T-helper 17 cell (primary cell): ENCODE measurements around the gene MCF2L. TPM values are rescaled to one million over a fixed set of nuclear protein-coding genes. Genes with fewer than 3 reads are reported as not detected.

Source experiments
- ATAC-seq: fragments of 150-1000 bp; cut with Tn5 transposase; 2 replicates; pipeline ENCODE4 v1.10.0; 2021; ENCODE audit warnings: mild to moderate bottlenecking, moderate library complexity
- DNase-seq, 3 donors: peaks; one replicate each; pipeline versions ENCODE4 v3.0.0 to v3.0.0-alpha.2; 2020 to 2021
- H3K9me3 ChIP-seq: one replicate; pipeline ENCODE4 v1.7.0; 2013; ENCODE audit warnings: low read length, mild to moderate bottlenecking; ENCODE audit not compliant: control insufficient read depth, poor library complexity, severe bottlenecking
- H3K27ac Mint-ChIP-seq: one replicate; pipeline ENCODE4 v1.8.0; 2022; ENCODE audit warnings: mild to moderate bottlenecking, moderate library complexity, mixed read lengths
- H3K27me3 Mint-ChIP-seq: one replicate; pipeline ENCODE4 v1.8.0; 2022; ENCODE audit warnings: mixed read lengths
- H3K36me3 Mint-ChIP-seq: one replicate; pipeline ENCODE4 v1.8.0; 2022; ENCODE audit warnings: low read depth, mixed read lengths
- H3K4me1 Mint-ChIP-seq: one replicate; pipeline ENCODE4 v1.8.0; 2022; ENCODE audit warnings: mild to moderate bottlenecking, mixed read lengths
- H3K4me3 Mint-ChIP-seq: one replicate; pipeline ENCODE4 v1.8.0; 2022; ENCODE audit warnings: mild to moderate bottlenecking, moderate library complexity, mixed read lengths
- total RNA-seq, 4 donors: library from RNA in 2 of 4; stranded (reverse) in 2 of 4; gene quantifications; one replicate each; pipeline ENCODE4 v1.2.3 and lab custom pipeline; 2022 to 2026

MCF2L gene
- total RNA-seq, 2 donors from 2014 or later: 9.7 to 13.2 TPM

DNA sequence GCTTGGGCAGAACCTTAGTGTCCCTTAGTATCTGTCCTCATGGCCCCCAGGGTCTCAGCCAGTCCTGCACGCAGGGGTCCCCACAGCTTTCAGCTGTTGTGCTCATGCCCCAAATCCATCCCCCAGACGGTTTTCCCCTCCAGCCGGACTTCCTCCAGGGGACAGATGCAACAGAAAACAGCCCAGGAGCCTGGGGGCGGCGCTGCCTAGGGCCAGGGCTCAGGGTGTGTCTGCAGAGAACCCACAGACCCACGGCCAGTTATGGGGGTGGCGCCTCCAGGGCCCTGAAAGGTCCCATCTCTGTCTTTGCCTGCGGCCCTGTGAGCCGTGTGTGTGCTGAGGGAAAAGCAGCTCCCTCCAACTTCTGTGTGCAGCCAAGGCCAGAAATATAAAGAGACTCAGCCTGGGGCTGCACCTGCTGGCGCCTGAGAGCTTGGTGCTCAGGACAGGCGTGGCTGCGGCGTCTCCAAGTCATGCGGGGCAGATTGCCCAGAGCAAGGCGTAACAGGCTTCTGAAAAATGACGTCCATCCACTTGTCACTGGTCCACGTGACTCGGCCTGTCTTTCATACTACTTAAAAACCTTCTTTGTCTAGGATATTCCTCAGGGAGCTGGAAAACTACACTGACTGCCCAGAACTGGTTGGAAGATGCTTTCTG lies 114.5 kb downstream of the MCF2L start:
- H3K9me3 ChIP-seq: no peaks in the 10 kb centered on the region
- DNase-seq (no peak), ATAC-seq (no peak)
- Mint-ChIP-seq H3K4me3 (no peak overlapping the region), H3K27ac (no peak overlapping the region), H3K27me3 (no peaks in the 10 kb centered on the region), H3K4me1 (peaks cover 2% of the 10 kb centered on the region), H3K36me3 (peaks cover 2% of the 10 kb centered on the region)

DNA sequence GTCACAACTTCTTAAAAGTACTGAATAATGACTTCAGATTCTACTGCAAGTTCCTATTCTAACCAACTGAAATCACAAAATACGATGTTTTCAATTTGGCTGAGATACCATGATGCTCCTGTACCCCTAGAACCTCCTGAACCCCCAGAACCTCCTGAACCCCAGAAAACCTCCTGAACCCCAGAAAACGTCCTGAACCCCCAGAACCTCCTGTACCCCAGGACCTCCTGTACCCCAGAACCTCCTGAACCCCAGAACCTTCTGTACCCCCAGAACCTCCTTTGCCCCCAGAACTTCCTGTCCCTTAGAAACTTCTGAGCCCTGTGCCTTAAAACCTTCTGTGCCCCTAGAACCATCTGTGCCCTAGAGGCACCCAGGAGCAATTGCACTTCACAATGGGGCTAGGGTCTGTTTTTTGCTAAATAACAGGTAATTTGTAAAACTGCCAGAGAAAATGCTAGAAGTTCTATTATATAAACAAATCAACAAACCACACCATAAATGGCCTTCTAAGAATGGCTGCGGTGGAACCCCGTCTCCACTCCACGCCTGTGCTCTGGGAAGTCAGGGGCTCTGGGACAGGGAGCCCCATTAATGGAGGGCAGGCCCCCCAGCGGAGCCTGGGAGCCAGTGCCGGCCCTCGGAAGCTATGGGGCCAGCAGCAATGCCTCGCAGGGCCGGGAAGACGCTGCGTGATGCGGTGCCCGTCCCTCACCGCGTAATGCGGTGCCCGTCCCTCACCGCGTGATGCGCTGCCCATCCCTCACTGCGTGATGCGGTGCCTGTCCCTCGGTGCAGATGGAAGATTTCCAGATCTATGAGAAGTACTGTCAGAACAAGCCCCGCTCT lies 115.3 kb downstream of the MCF2L start:
- Mint-ChIP-seq H3K27ac (no peak overlapping the region), H3K27me3 (no peaks in the 10 kb centered on the region), H3K4me3 (no peak overlapping the region), H3K4me1 (peaks cover 1% of the 10 kb centered on the region), H3K36me3 (peaks cover 4% of the 10 kb centered on the region)
- no peaks in the 10 kb centered on the region for H3K9me3 ChIP-seq
- no peak for DNase-seq
- ATAC-seq: no peak

DNA sequence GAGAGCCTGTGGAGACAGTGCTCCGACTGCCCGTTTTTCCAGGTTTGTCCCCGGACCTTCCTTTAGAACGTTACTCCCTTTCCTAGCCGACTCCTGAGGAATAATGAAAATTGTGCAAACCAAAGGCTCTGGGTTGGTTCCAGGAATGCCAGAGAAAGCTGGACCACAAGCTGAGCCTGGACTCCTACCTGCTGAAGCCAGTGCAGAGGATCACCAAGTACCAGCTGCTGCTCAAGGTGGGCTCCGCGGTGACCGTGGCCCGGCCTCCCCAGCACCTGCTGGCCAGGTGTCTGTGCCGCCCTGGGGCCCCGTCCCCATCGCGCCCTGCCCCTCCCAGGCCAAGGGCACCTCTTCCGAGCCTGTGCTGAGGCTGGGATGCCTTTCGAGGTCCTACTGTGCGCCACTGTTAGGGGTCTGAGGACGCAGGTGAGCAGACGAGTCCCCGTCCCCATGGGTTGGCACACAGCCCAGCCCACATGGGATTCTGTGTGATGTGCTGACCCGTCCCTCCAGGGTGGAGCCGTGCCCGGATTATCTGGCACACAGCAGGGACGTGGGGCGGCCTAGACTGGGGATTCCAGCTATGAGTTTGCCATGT lies 116.0 kb downstream of the MCF2L start:
- Mint-ChIP-seq H3K27ac (no peak overlapping the region), H3K27me3 (no peaks in the 10 kb centered on the region), H3K36me3 (peaks cover 2% of the 10 kb centered on the region), H3K4me3 (no peak overlapping the region), H3K4me1 (no peaks in the 10 kb centered on the region)
- ATAC-seq (no peak), DNase-seq (no peak)
- H3K9me3 ChIP-seq: no peaks in the 10 kb centered on the region

- Mint-ChIP-seq H3K27ac (no peak overlapping the region), H3K36me3 (peaks cover 2% of the 10 kb centered on the region), H3K4me3 (no peak overlapping the region), H3K4me1 (no peaks in the 10 kb centered on the region), H3K27me3 (no peaks in the 10 kb centered on the region)
- no peak for ATAC-seq
- DNase-seq: no peak
- no peaks in the 10 kb centered on the region for H3K9me3 ChIP-seq
Observed at GRCh38 chr13:113086031-113086750, 117.2 kb downstream of the MCF2L start.

- Mint-ChIP-seq H3K36me3 (peaks cover 2% of the 10 kb centered on the region), H3K27me3 (no peaks in the 10 kb centered on the region), H3K27ac (no peak overlapping the region), H3K4me3 (no peak overlapping the region), H3K4me1 (no peaks in the 10 kb centered on the region)
- H3K9me3 ChIP-seq: no peaks in the 10 kb centered on the region
- DNase-seq (no peak), ATAC-seq (no peak)
Observed at GRCh38 chr13:113086991-113087922, 118.2 kb downstream of the MCF2L start.

DNA sequence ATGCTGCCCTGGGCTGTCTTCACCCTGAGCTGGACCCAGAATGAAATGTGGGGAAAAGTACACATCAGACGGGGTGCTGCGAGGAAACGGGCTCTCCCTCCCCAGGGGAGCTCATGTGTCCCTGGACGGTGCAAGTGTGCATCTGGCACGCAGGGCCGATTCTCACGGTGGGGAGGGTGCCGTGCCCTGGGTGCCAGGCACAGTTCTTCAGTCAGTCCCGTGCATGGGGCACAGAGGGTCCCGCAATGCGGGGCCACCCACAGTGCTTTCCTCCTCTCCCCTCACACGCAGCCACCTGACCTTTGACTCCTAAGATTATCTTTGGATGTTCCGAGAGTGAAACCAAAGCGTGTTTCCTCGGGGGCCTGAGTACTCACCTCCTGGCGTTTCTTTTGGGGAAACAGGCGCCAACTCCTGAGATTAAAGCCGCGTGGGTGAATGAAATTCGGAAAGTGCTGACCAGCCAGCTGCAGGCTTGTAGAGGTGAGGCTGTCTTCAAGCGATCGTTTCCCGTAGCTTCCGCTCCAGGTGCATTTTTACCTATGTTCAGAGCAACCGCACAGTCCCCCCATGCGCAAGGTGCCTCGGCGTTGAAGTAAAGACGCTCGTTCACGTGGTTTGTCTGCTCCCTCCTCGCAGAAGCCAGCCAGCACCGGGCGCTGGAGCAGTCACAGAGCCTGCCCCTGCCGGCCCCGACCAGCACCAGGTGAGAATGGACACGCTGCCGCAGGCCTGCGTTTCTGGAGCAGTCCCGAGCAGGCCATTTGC lies 119.1 kb downstream of the MCF2L start:
- no peak for ATAC-seq
- Mint-ChIP-seq H3K27me3 (no peaks in the 10 kb centered on the region), H3K4me1 (no peaks in the 10 kb centered on the region), H3K36me3 (peaks cover 2% of the 10 kb centered on the region), H3K27ac (no peak overlapping the region), H3K4me3 (no peak overlapping the region)
- no peak for DNase-seq
- H3K9me3 ChIP-seq: no peaks in the 10 kb centered on the region

GRCh38 chr13:113088691-113089020 lies 119.6 kb downstream of the MCF2L start:
- ATAC-seq (no peak), DNase-seq (no peak)
- Mint-ChIP-seq H3K36me3 (peaks cover 2% of the 10 kb centered on the region), H3K27me3 (no peaks in the 10 kb centered on the region), H3K4me1 (no peaks in the 10 kb centered on the region), H3K4me3 (no peak overlapping the region), H3K27ac (no peak overlapping the region)
- H3K9me3 ChIP-seq: no peaks in the 10 kb centered on the region

DNA sequence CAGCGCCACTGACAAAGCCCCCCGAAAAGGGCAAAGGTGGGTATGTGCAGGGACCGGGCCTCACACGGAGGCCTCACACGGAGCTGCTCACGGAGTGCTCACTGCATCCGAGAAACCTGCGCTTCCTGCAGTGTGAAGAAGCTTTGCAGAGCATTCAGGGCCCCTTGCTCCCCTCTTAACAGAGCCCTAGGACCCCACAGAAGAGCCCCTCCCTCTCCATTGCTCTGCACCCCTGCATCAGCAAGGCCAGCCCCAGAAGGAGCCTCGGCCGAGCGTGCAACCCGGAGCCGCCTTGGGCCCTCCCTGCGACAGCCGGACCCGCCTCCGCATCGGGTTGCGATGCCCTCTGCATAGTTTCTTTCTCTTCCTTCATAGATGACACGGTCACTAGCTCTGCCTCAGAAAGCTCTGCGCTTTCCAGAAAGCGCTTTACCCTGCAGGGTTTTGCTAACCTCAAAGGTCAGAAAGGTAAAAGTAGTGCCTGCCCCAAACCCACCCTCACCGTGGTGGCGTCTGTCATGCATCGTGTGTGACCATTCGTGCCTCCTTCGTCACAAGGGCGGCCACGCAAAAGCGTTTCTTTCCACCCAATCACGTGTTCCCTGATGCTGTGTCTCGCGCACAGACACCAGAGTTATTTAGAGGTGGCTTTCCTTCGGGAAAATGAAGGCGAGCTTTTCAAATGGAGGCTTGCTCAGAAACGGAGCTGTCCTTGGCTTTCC lies 120.8 kb downstream of the MCF2L start:
- H3K4me1 Mint-ChIP-seq: no peaks in the 10 kb centered on the region
- peaks cover 2% of the 10 kb centered on the region for H3K36me3 Mint-ChIP-seq
- no peak for DNase-seq
- no peaks in the 10 kb centered on the region for H3K9me3 ChIP-seq
- no peak for ATAC-seq
- H3K4me3 Mint-ChIP-seq: no peak overlapping the region
- H3K27me3 Mint-ChIP-seq: no peaks in the 10 kb centered on the region
- H3K27ac Mint-ChIP-seq: no peak overlapping the region

GRCh38 chr13:113090415-113090770 lies 121.4 kb downstream of the MCF2L start:
- Mint-ChIP-seq H3K4me3 (no peak overlapping the region), H3K36me3 (peaks cover 4% of the 10 kb centered on the region), H3K27ac (no peak overlapping the region), H3K4me1 (no peaks in the 10 kb centered on the region), H3K27me3 (no peaks in the 10 kb centered on the region)
- no peak for ATAC-seq
- DNase-seq: no peak
- H3K9me3 ChIP-seq: no peaks in the 10 kb centered on the region

DNA sequence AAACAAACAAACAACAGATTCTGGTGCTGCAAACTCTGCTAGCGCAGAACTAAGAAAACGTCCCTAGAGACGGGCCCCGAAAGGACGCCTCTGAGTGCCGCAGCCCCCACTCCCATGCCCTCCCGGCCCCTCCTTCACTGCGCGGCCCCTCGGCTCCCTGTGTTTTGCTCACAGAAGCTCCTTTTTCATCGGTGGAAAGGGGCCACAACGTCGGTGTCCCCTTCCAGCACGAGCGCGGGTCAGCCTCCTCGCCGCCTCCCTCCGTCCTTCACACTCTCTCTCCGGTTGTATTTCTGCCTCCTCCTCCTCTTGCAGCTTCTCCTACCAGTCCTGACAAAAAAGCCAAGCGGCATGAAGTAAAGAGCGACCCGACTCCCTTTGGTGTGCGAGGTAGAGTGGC lies 121.8 kb downstream of the MCF2L start:
- H3K27ac Mint-ChIP-seq: no peak overlapping the region
- H3K27me3 Mint-ChIP-seq: no peaks in the 10 kb centered on the region
- ATAC-seq (no peak), DNase-seq (no peak)
- peaks cover 4% of the 10 kb centered on the region for H3K36me3 Mint-ChIP-seq
- H3K9me3 ChIP-seq: no peaks in the 10 kb centered on the region
- no peak overlapping the region for H3K4me3 Mint-ChIP-seq
- H3K4me1 Mint-ChIP-seq: no peaks in the 10 kb centered on the region

GRCh38 chr13:113091211-113091771 lies 122.3 kb downstream of the MCF2L start:
- Mint-ChIP-seq H3K27me3 (no peaks in the 10 kb centered on the region), H3K4me1 (no peaks in the 10 kb centered on the region), H3K4me3 (no peak overlapping the region), H3K36me3 (peaks cover 4% of the 10 kb centered on the region), H3K27ac (no peak overlapping the region)
- no peaks in the 10 kb centered on the region for H3K9me3 ChIP-seq
- ATAC-seq (no peak), DNase-seq (no peak)
